ENCODE data around the gene OLFML1.

Gene OLFML1

DNA sequence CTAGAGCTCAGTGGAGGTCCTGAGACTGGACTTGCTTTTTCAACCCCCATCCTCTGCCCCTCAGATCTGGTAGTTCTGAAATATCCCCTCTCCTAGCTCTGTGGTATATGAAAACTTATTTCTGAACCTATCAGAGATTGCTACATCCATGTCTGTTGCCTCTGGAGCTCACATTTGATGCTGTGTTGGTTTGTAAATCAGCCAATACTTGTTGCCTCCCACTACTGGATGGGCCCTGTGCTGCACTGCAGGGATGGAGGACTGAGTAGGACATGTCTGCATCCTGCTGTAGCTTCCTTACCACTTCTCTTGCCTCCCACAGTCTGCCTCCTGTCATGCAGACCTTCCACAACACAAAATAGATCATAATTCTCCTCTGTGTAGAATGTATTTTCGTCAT lies 5.2 kb downstream of the OLFML1 start:
- TF ChIP-seq, protein P1, sequence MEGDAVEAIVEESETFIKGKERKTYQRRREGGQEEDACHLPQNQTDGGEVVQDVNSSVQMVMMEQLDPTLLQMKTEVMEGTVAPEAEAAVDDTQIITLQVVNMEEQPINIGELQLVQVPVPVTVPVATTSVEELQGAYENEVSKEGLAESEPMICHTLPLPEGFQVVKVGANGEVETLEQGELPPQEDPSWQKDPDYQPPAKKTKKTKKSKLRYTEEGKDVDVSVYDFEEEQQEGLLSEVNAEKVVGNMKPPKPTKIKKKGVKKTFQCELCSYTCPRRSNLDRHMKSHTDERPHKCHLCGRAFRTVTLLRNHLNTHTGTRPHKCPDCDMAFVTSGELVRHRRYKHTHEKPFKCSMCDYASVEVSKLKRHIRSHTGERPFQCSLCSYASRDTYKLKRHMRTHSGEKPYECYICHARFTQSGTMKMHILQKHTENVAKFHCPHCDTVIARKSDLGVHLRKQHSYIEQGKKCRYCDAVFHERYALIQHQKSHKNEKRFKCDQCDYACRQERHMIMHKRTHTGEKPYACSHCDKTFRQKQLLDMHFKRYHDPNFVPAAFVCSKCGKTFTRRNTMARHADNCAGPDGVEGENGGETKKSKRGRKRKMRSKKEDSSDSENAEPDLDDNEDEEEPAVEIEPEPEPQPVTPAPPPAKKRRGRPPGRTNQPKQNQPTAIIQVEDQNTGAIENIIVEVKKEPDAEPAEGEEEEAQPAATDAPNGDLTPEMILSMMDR (IDR thresholded peaks at IDR 0.05; ENCODE audit: borderline replicate concordance, control extremely low read depth, extremely low read depth, insufficient read depth, missing control alignments): no peak
- in situ Hi-C loops (cut with MboI; ENCODE audit: low sequenced_read_pairs, unreplicated experiment): no loop called here
- no peak for DNase-seq (ENCODE audit: low spot score)

DNA sequence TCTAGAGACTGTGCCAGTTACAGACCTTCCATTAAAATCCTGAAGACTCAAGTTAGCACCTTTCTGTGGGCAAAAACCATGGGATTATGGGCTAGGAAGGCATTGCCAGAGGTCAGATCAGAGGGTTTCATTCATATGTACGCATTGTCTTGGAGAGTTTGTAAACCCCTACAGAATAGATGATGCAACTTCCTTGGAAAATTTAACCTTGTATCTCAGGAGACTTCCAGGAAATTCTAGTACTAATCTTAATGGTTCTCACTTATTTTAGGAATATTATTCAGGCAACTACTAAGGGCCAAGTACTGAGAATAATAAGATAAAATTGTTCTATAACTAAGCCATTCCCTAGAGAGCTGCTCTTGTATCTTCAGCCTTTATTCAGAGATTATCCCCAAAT lies 6.9 kb downstream of the OLFML1 start:
- TF ChIP-seq, protein P1 (IDR thresholded peaks at IDR 0.05; ENCODE audit: borderline replicate concordance, control extremely low read depth, extremely low read depth, insufficient read depth, missing control alignments): no peak
- in situ Hi-C loops (cut with MboI; ENCODE audit: low sequenced_read_pairs, unreplicated experiment): no loop called here
- DNase-seq (ENCODE audit: low spot score): no peak

DNA sequence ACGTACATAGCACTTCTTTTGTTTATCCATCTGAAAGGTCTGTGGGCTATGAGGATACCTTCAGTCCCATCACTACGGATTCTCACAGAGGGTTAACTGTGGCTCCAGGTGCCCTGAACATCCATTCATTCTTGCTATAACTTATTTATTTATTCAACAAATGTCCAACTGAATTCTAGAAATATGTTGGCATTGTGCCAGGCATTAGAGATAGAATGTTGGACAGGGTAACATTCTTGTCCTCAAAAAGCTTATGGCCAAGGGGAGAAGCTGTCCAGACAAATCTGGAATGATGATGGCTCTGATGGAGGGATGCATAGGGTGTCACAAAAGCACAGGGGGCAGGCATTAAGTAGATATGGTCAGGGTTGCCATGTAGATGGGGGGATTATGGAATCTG lies 8.4 kb downstream of the OLFML1 start:
- in situ Hi-C loops (cut with MboI; ENCODE audit: low sequenced_read_pairs, unreplicated experiment): no loop called here
- TF ChIP-seq, protein P1 (IDR thresholded peaks at IDR 0.05; ENCODE audit: borderline replicate concordance, control extremely low read depth, extremely low read depth, insufficient read depth, missing control alignments): no peak
- no peak for DNase-seq (ENCODE audit: low spot score)

DNA sequence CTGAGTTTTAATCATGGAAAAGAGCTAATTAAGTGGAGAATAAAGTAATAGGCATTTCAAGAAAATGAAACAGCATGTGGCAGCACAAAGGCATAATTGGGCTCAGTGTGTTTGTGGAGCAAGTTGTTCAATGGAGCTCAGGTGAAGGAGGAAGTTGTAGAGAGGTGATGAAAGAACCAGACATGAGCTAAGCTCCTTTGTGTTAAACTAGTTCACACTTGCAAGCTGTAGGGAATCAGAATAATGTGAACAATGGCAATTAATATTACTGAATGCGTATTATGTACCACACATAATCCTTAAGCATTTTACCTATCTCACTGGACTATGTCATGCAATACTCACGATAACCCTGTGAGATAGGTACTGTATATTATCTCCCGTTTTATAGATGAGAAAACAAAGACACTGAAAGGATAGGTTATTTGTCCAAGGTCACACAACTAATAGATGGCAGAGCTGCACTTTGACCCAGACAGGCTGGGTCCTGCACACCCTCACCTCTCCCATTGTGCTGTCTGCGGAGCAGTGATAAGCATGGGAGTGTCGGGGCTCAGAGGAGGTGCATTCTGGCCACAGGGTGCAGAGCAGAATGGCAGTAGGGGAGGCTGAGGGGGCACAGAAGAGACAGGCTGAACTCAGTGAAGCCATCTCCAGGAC lies 8.9 kb downstream of the OLFML1 start:
- in situ Hi-C loops (cut with MboI; ENCODE audit: low sequenced_read_pairs, unreplicated experiment): no loop called here
- DNase-seq (ENCODE audit: low spot score): no peak
- TF ChIP-seq, protein P1 (IDR thresholded peaks at IDR 0.05; ENCODE audit: borderline replicate concordance, control extremely low read depth, extremely low read depth, insufficient read depth, missing control alignments): no peak

DNA sequence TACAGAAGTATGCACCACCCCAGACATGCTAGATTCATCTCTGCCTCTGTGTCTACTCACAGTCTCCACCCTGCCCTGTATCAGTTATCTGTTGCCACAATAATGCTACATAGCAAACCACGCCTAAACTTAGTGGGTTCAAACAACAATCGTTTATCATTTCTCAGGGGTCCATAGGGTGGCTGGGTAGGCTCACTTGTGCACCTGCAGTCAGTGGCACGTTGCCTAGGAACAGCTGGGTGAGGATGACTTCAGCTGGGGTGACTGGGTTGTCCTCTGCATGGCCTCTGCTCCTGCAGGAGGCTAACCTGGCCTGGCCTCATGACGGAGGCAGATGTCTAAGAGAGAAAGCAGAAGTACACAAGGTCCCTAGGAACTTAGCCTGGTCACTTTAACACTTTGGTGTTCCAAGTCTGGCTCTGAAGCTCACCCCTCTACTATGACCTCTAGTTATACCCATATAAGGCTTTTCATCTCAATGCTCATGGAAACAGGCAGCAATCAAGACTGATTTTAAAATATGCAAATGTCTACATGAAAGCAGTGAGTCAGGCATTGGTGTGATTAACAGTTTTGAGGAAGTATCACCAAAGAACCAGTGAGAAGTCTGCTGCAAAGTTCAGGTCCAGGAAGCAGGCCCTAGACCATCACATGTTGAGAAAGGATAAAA lies 10.7 kb downstream of the OLFML1 start:
- in situ Hi-C loops (cut with MboI; ENCODE audit: low sequenced_read_pairs, unreplicated experiment): no loop called here
- peak; percentile 50 for DNase-seq (ENCODE audit: low spot score)
- TF ChIP-seq, protein P1 (IDR thresholded peaks at IDR 0.05; ENCODE audit: borderline replicate concordance, control extremely low read depth, extremely low read depth, insufficient read depth, missing control alignments): no peak

DNA sequence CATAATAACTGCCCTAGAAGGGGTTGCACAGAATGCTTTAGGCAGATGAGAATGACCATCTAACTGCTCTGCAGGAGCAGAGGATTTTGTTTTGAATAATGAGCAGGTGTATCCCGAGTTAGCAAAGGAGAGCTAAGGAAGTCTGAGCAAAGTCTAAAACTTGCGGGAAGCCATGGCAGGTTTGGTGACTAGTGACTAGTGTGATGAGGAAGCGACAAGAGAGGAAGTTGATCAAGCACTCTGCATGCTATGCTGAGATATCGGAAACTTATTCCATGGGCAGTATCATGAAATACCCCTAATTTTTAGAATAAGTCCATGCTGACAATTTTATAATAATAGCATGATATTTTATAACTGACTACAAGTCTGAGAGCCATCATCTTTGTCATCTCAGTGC lies 12.9 kb downstream of the OLFML1 start:
- no peak for DNase-seq (ENCODE audit: low spot score)
- TF ChIP-seq, protein P1 (IDR thresholded peaks at IDR 0.05; ENCODE audit: borderline replicate concordance, control extremely low read depth, extremely low read depth, insufficient read depth, missing control alignments): no peak
- in situ Hi-C loops (cut with MboI; ENCODE audit: low sequenced_read_pairs, unreplicated experiment): no loop called here

All from GM13976 (cell line).